Natural killer cell (primary cell): ENCODE results near the gene SLC44A1. TPM values are rescaled to one million over a fixed set of nuclear protein-coding genes. Genes with fewer than 3 reads are reported as not detected.

Source experiments
- ATAC-seq, 3 donors: fragments of 150-1000 bp in 2 of 3; fragments of 200-7000 bp in 1 of 3; cut with Tn5 transposase; 1 replicate in 1 of 3; 2 replicates in 2 of 3; pipeline ENCODE4 v1.10.0; 2021; ENCODE audit warnings: mild to moderate bottlenecking in 2 of 3, moderate library complexity in 2 of 3
- DNase-seq, 2 donors: peaks; one replicate each; pipeline versions ENCODE4 v3.0.0 to v3.0.0-alpha.2; 2013 to 2021; ENCODE audit warnings: mixed read lengths in 1 of 2
- H3K27ac ChIP-seq: one replicate; pipeline ENCODE4 v1.5.1; 2013; ENCODE audit warnings: mild to moderate bottlenecking, low read length
- H3K27me3 ChIP-seq: one replicate; pipeline ENCODE4 v1.6.1; 2013; ENCODE audit warnings: low read length; ENCODE audit not compliant: control insufficient read depth, insufficient read depth
- H3K36me3 ChIP-seq: one replicate; pipeline ENCODE4 v1.6.1; 2013; ENCODE audit warnings: low read length; ENCODE audit not compliant: control insufficient read depth, insufficient read depth
- H3K4me1 ChIP-seq: one replicate; pipeline ENCODE4 v1.6.1; 2013; ENCODE audit warnings: low read length; ENCODE audit not compliant: control insufficient read depth, insufficient read depth
- H3K4me3 ChIP-seq: one replicate; pipeline ENCODE4 v1.5.1; 2013; ENCODE audit warnings: low read length
- H3K9me3 ChIP-seq: one replicate; pipeline ENCODE4 v1.6.1; 2013; ENCODE audit warnings: low read length; ENCODE audit not compliant: control insufficient read depth, insufficient read depth
- H3K27ac Mint-ChIP-seq, 2 donors: one replicate each; pipeline ENCODE4 v1.8.0; 2022; ENCODE audit warnings: mild to moderate bottlenecking in 2 of 2, mixed read lengths in 2 of 2, moderate library complexity in 1 of 2
- H3K27me3 Mint-ChIP-seq, 2 donors: one replicate each; pipeline ENCODE4 v1.8.0; 2022; ENCODE audit warnings: low read depth in 2 of 2, mixed read lengths in 2 of 2
- H3K36me3 Mint-ChIP-seq: one replicate; pipeline ENCODE4 v1.8.0; 2022; ENCODE audit warnings: mixed read lengths
- H3K4me1 Mint-ChIP-seq, 2 donors: one replicate each; pipeline ENCODE4 v1.8.0; 2022; ENCODE audit warnings: mixed read lengths in 2 of 2
- H3K4me3 Mint-ChIP-seq: one replicate; pipeline ENCODE4 v1.8.0; 2022; ENCODE audit warnings: mild to moderate bottlenecking, moderate library complexity, mixed read lengths
- H3K9me3 Mint-ChIP-seq, 2 donors: one replicate each; pipeline ENCODE4 v1.8.0; 2022; ENCODE audit warnings: mixed read lengths in 2 of 2
- CTCF ChIP-seq: fragments of 200-600 bp; IDR thresholded peaks from one replicate; pipeline ENCODE4 v1.8.0; 2022; ENCODE audit warnings: antibody characterized with exemption
- WGBS: methylation state at CpG from one replicate; pipeline ENCODE4 v1.1.7; 2013; ENCODE audit warnings: missing lambda C conversion rate; ENCODE audit not compliant: insufficient coverage; 5-methylcytosine and 5-hydroxymethylcytosine counted together
- intact Hi-C: fragments of 100-400 bp; cut with micrococcal nuclease; formaldehyde crosslinking; loops from one replicate; pipeline ENCODE4 v1.14.2; 2022
- total RNA-seq, 4 donors: library from RNA; stranded (reverse); fragments of 120-200 nt in 1 of 4; gene quantifications; one replicate each; pipeline versions ENCODE4 v1.2.3 to v1.2.4, GENCODE V29; 2013 to 2022

Gene SLC44A1
- total RNA-seq, 3 donors from 2014 or later (not counting 1 experiment from before 2014, with no cell fraction given), result 7.1 to 8.3 (median 7.9) TPM

DNA sequence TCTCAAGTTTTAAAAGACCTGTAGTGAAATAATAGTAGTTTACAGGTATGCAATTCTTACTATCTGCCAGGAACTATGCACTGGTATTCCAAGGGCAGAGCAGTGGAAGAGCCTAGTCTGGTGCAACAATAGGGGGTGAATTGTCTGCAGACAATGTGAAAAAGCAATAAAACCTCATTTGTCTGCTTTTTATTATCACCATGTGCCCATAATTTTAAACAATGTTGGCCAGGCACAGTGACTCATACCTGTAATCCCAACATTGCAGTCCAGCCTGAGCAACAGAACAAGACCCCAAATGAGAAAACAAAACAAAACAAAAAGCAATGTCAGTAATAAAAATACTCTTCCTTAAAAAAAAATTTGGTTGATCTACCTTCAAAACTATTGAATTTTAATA is 12.2 kb upstream of the SLC44A1 start:
- no peaks in the 10 kb centered on the region for H3K36me3 ChIP-seq
- H3K4me1 ChIP-seq, result no peaks in the 10 kb centered on the region
- H3K27me3 Mint-ChIP-seq, result peaks cover 8 to 14% of the 10 kb centered on the region in 2 donors
- no peak for DNase-seq
- H3K36me3 Mint-ChIP-seq, result no peaks in the 10 kb centered on the region
- H3K27ac ChIP-seq, result no peak overlapping the region
- intact Hi-C loops, result no loop called here
- no peaks in the 10 kb centered on the region for H3K4me1 Mint-ChIP-seq
- no peaks in the 10 kb centered on the region for H3K9me3 Mint-ChIP-seq
- no peak overlapping the region for H3K27ac Mint-ChIP-seq
- H3K27me3 ChIP-seq, result no peaks in the 10 kb centered on the region
- no peak for ATAC-seq
- no peaks in the 10 kb centered on the region for H3K9me3 ChIP-seq
- H3K4me3 Mint-ChIP-seq, result no peak overlapping the region
- H3K4me3 ChIP-seq, result no peak overlapping the region
- no peak for TF ChIP-seq CTCF

- Histone ChIP-seq H3K27ac (no peak overlapping the region), H3K27me3 (no peaks in the 10 kb centered on the region), H3K4me3 (no peak overlapping the region), H3K36me3 (no peaks in the 10 kb centered on the region), H3K9me3 (no peaks in the 10 kb centered on the region), H3K4me1 (no peaks in the 10 kb centered on the region)
- Mint-ChIP-seq H3K4me3 (no peak overlapping the region), H3K36me3 (no peaks in the 10 kb centered on the region), H3K27me3 (peaks cover 8 to 14% of the 10 kb centered on the region in 2 donors), H3K4me1 (no peaks in the 10 kb centered on the region), H3K27ac (no peak overlapping the region), H3K9me3 (no peaks in the 10 kb centered on the region)
- ATAC-seq, result no peak
- DNase-seq, result no peak
- intact Hi-C loops, result no loop called here
- TF ChIP-seq CTCF, result no peak
Measured at GRCh38 chr9:105233873-105234272, 10.6 kb upstream of the SLC44A1 start.

DNA sequence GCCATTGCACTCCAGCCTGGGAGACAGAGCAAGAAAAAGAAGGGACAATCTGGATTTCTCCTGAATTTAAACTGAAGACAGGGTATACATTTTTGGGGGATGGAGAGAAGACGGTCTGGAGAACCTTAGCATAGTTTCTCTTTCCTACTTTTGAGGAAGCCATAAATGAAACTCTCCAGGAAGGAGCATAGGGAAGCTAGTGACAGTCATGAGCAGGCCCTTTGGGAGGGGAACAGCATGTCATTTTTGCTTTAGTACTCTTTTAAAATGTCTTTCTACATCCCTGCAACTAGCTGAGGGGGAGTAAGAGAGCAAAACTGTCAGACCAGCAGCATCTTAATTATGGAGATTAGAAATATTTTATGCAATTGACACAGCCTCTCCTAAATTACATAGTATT is 8.2 kb upstream of the SLC44A1 start:
- H3K4me1 Mint-ChIP-seq, result no peaks in the 10 kb centered on the region
- no peaks in the 10 kb centered on the region for H3K9me3 ChIP-seq
- H3K27me3 ChIP-seq, result peaks cover 4% of the 10 kb centered on the region
- no peak overlapping the region for H3K27ac ChIP-seq
- no peak overlapping the region for H3K4me3 ChIP-seq
- H3K4me3 Mint-ChIP-seq, result no peak overlapping the region
- DNase-seq (no peak), ATAC-seq (no peak)
- intact Hi-C loops, result no loop called here
- H3K36me3 ChIP-seq, result no peaks in the 10 kb centered on the region
- H3K27ac Mint-ChIP-seq, result no peak overlapping the region
- no peaks in the 10 kb centered on the region for H3K4me1 ChIP-seq
- H3K9me3 Mint-ChIP-seq, result no peaks in the 10 kb centered on the region
- TF ChIP-seq CTCF, result no peak
- WGBS, result 71% methylated on average over 1 of the region's 1 CpG
- no peaks in the 10 kb centered on the region for H3K36me3 Mint-ChIP-seq
- H3K27me3 Mint-ChIP-seq, result peaks cover 13 to 20% of the 10 kb centered on the region in 2 donors

DNA sequence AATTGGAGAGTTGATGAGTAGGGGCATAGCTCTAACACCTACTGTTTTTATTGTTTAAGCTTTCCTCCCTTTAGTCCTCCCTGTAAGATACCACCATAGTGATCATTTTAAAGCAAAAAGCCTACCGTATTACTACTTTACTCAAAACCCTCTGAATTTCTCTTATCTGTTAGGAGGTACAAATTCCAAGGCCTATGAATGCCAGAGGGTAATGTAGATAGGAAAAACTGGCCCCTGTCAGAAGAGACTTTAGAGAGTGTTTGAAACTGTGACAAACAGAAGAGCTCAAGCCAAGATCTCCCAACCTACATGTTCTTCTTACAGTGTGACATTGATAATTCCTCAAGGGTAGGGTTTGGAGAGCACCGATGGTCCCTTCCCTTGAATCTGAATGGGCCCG is 7.2 kb upstream of the SLC44A1 start:
- ATAC-seq (no peak), DNase-seq (no peak)
- Histone ChIP-seq H3K4me1 (no peaks in the 10 kb centered on the region), H3K36me3 (no peaks in the 10 kb centered on the region), H3K9me3 (no peaks in the 10 kb centered on the region), H3K4me3 (no peak overlapping the region), H3K27me3 (peaks cover 8% of the 10 kb centered on the region), H3K27ac (no peak overlapping the region)
- Mint-ChIP-seq H3K27ac (no peak overlapping the region), H3K9me3 (no peaks in the 10 kb centered on the region), H3K4me3 (no peak overlapping the region), H3K36me3 (no peaks in the 10 kb centered on the region), H3K4me1 (no peaks in the 10 kb centered on the region), H3K27me3 (peaks cover 22 to 23% of the 10 kb centered on the region in 2 donors)
- 91% methylated on average over 2 of the region's 3 CpGs for WGBS
- no peak for TF ChIP-seq CTCF
- intact Hi-C loops, result no loop called here
